Heart right ventricle (tissue), 16 donors: Measurements from ENCODE around the gene KCTD10. TPM values are rescaled to one million over a fixed set of nuclear protein-coding genes. Genes with fewer than 3 reads are reported as not detected.
A peak's percentile ranks its signal among the peaks of the same experiment; 100 is the strongest.

ENCODE experiments used
- ATAC-seq, 8 donors: fragments of 200-7000 bp; cut with Tn5 transposase; one replicate each; pipeline ENCODE4 v1.9.1; 2020; ENCODE audit warnings: mild to moderate bottlenecking in 8 of 8, moderate library complexity in 8 of 8, moderate number of reproducible peaks in 1 of 8
- DNase-seq, 2 donors: peaks; one replicate each; pipeline ENCODE4 v3.0.0-alpha.2; 2020
- H3K27ac ChIP-seq, 10 donors: fragments of 200-600 bp; sonication (generic) in 2 of 10; one replicate each; pipeline versions ENCODE4 v1.5.0 to v1.8.0; 2020 to 2022; ENCODE audit warnings: mild to moderate bottlenecking in 3 of 10
- H3K27me3 ChIP-seq, 7 donors: fragments of 200-600 bp; one replicate each; pipeline ENCODE4 v1.8.0; 2021 to 2022; ENCODE audit warnings: mild to moderate bottlenecking in 2 of 7
- H3K36me3 ChIP-seq, 9 donors: fragments of 200-600 bp; sonication (generic) in 1 of 9; one replicate each; pipeline versions ENCODE4 v1.5.0 to v1.8.0; 2020 to 2022; ENCODE audit warnings: mild to moderate bottlenecking in 2 of 9
- H3K4me1 ChIP-seq, 9 donors: fragments of 200-600 bp; sonication (generic) in 1 of 9; one replicate each; pipeline versions ENCODE4 v1.5.0 to v1.8.0; 2020 to 2022; ENCODE audit warnings: mild to moderate bottlenecking in 4 of 9
- H3K4me3 ChIP-seq, 10 donors: fragments of 200-600 bp; sonication (generic) in 2 of 10; one replicate each; pipeline versions ENCODE4 v1.5.0 to v1.8.0; 2020 to 2022; ENCODE audit warnings: mild to moderate bottlenecking in 7 of 10, moderate library complexity in 2 of 10
- H3K9me3 ChIP-seq, 11 donors: fragments of 200-600 bp in 10 of 11; sonication (generic) in 2 of 11; one replicate each; pipeline versions ENCODE4 v1.5.0 to v1.8.0; 2013 to 2022; ENCODE audit warnings: mild to moderate bottlenecking in 2 of 11, control low read depth in 1 of 11, moderate library complexity in 1 of 11
- WGBS, 2 donors: extraction: QIAGEN DNeasy Blood & Tissue Kit; methylation state at CpG; one replicate each; pipeline ENCODE4 v1.1.7; 2013; ENCODE audit warnings: inconsistent platforms in 1 of 2; 5-methylcytosine and 5-hydroxymethylcytosine counted together
- intact Hi-C, 10 donors: fragments of 100-400 bp; cut with DNase I; formaldehyde crosslinking; loops; one replicate each; pipeline versions ENCODE4 v1.11.1 to v1.14.2; 2022
- polyA plus RNA-seq, 2 donors: library from polyadenylated mRNA; stranded (reverse); fragments of 200-250 nt; gene quantifications; one replicate each; pipeline ENCODE4 v1.2.3, GENCODE V29; 2013
- total RNA-seq, 10 donors: library from RNA; stranded (reverse); fragmentation: NEBNext Ultra II Directional in 3 of 10; extraction: Animal tissue kit (Norgen Biotek cat#: 25700) in 3 of 10; gene quantifications; one replicate each; pipeline versions ENCODE4 v1.2.1 to v1.2.4, GENCODE V29; 2021 to 2023
- TF ChIP-seq, protein P1 (sequence below), 9 donors: fragments of 200-600 bp; sonication (generic) in 2 of 9; IDR thresholded peaks; one replicate each; pipeline versions ENCODE4 v1.5.0 to v1.8.0; 2021 to 2022; ENCODE audit warnings: antibody characterized with exemption in 9 of 9, mild to moderate bottlenecking in 5 of 9, moderate library complexity in 1 of 9
- donor health status: Arrhythmogenic right ventricular cardiomyopathy.
- donor health status: ischemic (EF 13 %, LVEDD 7.1; RV severe dilation, severe dysfunction).
- donor health status: healthy with polysubstance abuse.
- donor health status: DM: no; HTN: yes; CAD: no.
- donor health status: DM: no; HTN: no; CAD: no.
- donor health status: ischemic (EF 25% LVEDD 6.9; RV normal size, moderate dysfunction).
- donor health status: ischemic (EF 25% LVEDD 5.7; RV mildly dilated, moderate dysfunction).
- donor health status: healthy.
- donor health status: DM: yes; HTN: yes; CAD: no.
- donor health status: Ischemic cardiomyopathy.
- donor health status: ischemic (EF 35%, LVEDD 5.7; RV mildly dilated, moderate dysfunction).
- donor health status: nonischemic (EF 11% LVEDD 7.7; RV severe dilation, severe dysfunction).
- donor health status: DM: yes; HTN: yes; CAD: no.
- donor health status: PGD.
- donor health status: ischemic (EF 29% LVEDD 5.4; RV normal size, mild dysfunction).
- donor health status: nonischemic (EF 23%, LVEDD 6.1; RV moderate dilation, normal function).

The KCTD10 gene
- total and polyA plus RNA-seq, 12 donors = 13.6 to 64.9 (median 31.9) TPM

DNA sequence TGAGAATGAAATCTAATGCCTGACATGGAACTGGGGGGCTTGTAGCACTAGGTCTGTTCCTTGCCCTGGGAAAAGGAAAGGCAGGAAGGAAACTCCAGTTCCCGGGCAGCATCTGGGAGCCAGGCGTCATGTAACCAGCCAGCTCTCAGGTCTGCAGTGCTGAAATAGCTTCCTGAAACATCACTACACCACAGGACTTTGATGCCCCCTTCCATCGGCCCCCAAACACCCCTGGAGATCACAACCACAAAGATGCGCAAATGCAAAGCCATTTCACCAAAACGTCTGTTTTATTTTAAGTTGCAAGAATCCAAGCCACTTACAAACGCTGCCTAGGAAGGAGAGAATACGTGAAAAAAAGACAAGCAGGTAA is 40.9 kb downstream of the KCTD10 start:
- H3K4me1 ChIP-seq = peaks cover 0 to 34% (median 12%) of the 10 kb centered on the region in 9 donors
- intact Hi-C loops = loop anchor here in 3 of 10 donors (5.0 to 10.0 kb wide), 3 partner anchors 41 to 339 kb away; partner anchors contain the start of genes KCTD10 (in 1 of the 3) and UBE3B (in 1 of the 3)
- no peaks in the 10 kb centered on the region for H3K9me3 ChIP-seq
- peaks cover 0 to 7% (median 0%) of the 10 kb centered on the region in 9 donors for H3K36me3 ChIP-seq
- DNase-seq = no peak
- H3K4me3 ChIP-seq = no peak overlapping the region
- H3K27me3 ChIP-seq = no peaks in the 10 kb centered on the region
- TF ChIP-seq, protein P1, sequence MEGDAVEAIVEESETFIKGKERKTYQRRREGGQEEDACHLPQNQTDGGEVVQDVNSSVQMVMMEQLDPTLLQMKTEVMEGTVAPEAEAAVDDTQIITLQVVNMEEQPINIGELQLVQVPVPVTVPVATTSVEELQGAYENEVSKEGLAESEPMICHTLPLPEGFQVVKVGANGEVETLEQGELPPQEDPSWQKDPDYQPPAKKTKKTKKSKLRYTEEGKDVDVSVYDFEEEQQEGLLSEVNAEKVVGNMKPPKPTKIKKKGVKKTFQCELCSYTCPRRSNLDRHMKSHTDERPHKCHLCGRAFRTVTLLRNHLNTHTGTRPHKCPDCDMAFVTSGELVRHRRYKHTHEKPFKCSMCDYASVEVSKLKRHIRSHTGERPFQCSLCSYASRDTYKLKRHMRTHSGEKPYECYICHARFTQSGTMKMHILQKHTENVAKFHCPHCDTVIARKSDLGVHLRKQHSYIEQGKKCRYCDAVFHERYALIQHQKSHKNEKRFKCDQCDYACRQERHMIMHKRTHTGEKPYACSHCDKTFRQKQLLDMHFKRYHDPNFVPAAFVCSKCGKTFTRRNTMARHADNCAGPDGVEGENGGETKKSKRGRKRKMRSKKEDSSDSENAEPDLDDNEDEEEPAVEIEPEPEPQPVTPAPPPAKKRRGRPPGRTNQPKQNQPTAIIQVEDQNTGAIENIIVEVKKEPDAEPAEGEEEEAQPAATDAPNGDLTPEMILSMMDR (IDR thresholded peaks at IDR 0.05) = no peak
- peak overlapping the region in 3 of 10 donors; percentile 20 to 32 (median 29) for H3K27ac ChIP-seq
- 58 to 67% methylated on average over 7 of the region's 7 CpGs for WGBS, 2 donors
- ATAC-seq = no peak

DNA sequence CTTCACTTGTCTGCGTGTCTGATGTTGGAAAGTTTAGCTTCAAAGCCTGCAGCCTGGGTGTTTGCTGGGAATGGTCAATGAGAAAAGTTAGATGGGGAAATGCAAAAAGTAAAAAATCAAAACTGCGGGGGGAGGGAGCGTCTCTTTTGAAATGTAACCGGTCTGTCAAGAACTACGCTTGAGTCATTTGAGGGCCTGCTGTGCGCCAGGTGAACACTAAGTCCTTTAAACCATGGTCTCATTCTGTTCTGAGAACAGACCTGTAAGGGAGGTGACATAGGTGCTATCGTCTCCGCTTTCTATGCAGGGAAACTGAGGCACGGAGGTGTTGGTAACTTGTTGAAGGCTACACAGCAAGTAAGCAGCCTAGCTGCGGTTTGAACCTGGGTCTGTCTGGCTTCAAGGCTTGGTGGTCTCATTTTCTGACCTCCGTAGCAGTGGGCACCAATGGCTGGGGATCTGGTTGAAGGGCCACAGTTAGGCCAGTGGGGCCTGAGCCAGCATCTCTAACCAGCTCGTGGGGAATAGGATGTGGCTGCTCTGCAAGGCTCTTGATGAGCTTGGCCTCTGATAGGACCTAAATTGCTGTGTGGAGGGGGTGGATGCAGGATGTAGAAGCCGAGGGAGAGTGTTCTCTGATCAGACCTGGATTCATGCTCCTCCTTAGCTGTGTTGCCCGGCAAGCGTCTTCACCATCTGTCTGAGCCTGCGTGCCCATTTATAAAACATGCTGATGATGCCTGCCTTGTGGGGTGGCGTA is 41.5 kb downstream of the KCTD10 start:
- ATAC-seq (no peak), DNase-seq (no peak)
- H3K4me1 ChIP-seq = peaks cover 0 to 29% (median 12%) of the 10 kb centered on the region in 9 donors
- H3K27ac ChIP-seq = peak overlapping the region in 3 of 10 donors; percentile 20 to 32 (median 29)
- H3K36me3 ChIP-seq = peaks cover 0 to 7% (median 0%) of the 10 kb centered on the region in 9 donors
- no peaks in the 10 kb centered on the region for H3K9me3 ChIP-seq
- H3K27me3 ChIP-seq = no peaks in the 10 kb centered on the region
- no peak overlapping the region for H3K4me3 ChIP-seq
- TF ChIP-seq, protein P1 (IDR thresholded peaks at IDR 0.05) = no peak
- WGBS, 2 donors = 80 to 81% methylated on average over 17 of the region's 17 CpGs
- intact Hi-C loops = loop anchor here in 3 of 10 donors (5.0 to 10.0 kb wide), 3 partner anchors 42 to 339 kb away; partner anchors contain the start of genes KCTD10 (in 1 of the 3) and UBE3B (in 1 of the 3)

DNA sequence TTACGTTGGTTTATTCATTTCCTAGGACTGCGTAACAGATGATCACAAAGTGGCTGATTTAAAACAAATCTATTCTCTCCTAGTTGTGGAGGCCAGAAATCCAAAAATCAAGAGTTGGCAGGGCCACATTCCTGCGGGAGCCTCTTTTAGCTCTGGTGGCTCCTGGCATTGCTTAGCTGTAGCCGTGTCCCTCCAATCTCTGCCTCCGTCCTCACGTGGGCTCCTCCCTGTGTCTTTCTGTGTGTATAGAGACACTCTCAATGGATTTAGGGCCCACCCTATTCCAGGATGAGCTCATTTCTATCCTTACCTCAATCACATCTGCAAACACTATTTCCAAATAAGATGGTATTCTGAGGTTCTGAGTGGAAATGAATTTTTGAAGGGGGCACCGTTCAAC is 42.5 kb downstream of the KCTD10 start:
- no peak for DNase-seq
- no peaks in the 10 kb centered on the region for H3K27me3 ChIP-seq
- 85 to 89% methylated on average over 7 of the region's 7 CpGs for WGBS, 2 donors
- peaks cover 0 to 3% (median 0%) of the 10 kb centered on the region in 9 donors for H3K36me3 ChIP-seq
- intact Hi-C loops = loop anchor here in 6 of 10 donors (5.0 to 10.0 kb wide), 4 partner anchors 38 to 340 kb away; partner anchors contain the start of genes KCTD10 (in 3 of the 6) and UBE3B (in 3 of the 6)
- peaks cover 0 to 29% (median 12%) of the 10 kb centered on the region in 9 donors for H3K4me1 ChIP-seq
- no peak for ATAC-seq
- peak overlapping the region in 1 of 10 donors; percentile 71 for H3K27ac ChIP-seq
- no peaks in the 10 kb centered on the region for H3K9me3 ChIP-seq
- H3K4me3 ChIP-seq = no peak overlapping the region
- TF ChIP-seq, protein P1 (IDR thresholded peaks at IDR 0.05) = no peak

DNA sequence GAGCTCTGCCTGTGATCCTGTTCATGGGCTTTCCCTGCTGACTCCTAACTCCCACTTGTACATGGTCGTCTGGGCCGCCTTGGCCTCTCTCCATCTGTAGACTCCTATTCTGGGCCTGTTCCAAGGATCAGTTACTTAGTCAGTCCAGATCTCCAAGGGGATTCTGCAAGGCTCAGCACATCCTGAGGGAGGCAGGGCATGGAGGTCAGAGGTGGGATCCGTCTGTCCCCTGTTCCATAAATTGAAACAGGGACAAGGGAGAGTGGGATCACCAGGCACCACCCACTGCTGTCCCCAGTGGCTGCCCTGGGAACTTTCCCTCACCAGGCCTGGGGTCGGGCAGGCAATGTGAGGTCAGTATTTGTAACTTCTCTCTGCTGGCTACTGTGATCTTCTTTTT is 43.5 kb downstream of the KCTD10 start:
- intact Hi-C loops = loop anchor here in 8 of 10 donors (2.0 to 10.0 kb wide), 5 partner anchors 39 to 341 kb away; partner anchors contain the start of genes KCTD10 (in 6 of the 8) and UBE3B (in 6 of the 8)
- no peaks in the 10 kb centered on the region for H3K27me3 ChIP-seq
- TF ChIP-seq, protein P1 (IDR thresholded peaks at IDR 0.05) = peak in 6 of 9 donors; percentile 10 to 44 (median 30)
- H3K9me3 ChIP-seq = no peaks in the 10 kb centered on the region
- ATAC-seq (peak; percentile 30 to 69 (median 58)), DNase-seq (peak; percentile 19 to 45)
- peak overlapping the region in 7 of 10 donors; percentile 27 to 79 (median 47) for H3K27ac ChIP-seq
- no peaks in the 10 kb centered on the region for H3K36me3 ChIP-seq
- 61 to 71% methylated on average over 4 of the region's 4 CpGs for WGBS, 2 donors
- no peak overlapping the region for H3K4me3 ChIP-seq
- peaks cover 0 to 29% (median 12%) of the 10 kb centered on the region in 9 donors for H3K4me1 ChIP-seq
